Stimulated activated CD4-positive, alpha-beta T cell treated with anti-CD3 and anti-CD28 coated beads, TNF-alpha, amount 100 ng/mL, for 48 hours (primary cell): Measurements from ENCODE around the gene FETUB.

Experiments used
- DNase-seq, 3 donors: peaks; one replicate each; pipeline ENCODE4 v3.0.0-alpha.2; 2020; ENCODE audit warnings: low read depth in 3 of 3

The FETUB gene

GRCh38 chr3:186635532-186635931 is 4.7 kb upstream of the FETUB start:
- no peak for DNase-seq

- DNase-seq = no peak
These were observed 3.7 kb upstream of the FETUB start for GRCh38 chr3:186636536-186636935.

GRCh38 chr3:186637686-186638085 is 2.5 kb upstream of the FETUB start:
- no peak for DNase-seq

- no peak for DNase-seq
These were observed 1.9 kb upstream of the FETUB start for GRCh38 chr3:186638259-186638658.

GRCh38 chr3:186640473-186640818 is 247 bp downstream of the FETUB start:
- DNase-seq = no peak

GRCh38 chr3:186640929-186641328 is 730 bp downstream of the FETUB start:
- DNase-seq = no peak

- no peak for DNase-seq
These were observed 1.8 kb downstream of the FETUB start for GRCh38 chr3:186642014-186642413.

GRCh38 chr3:186643493-186643892 is 3.3 kb downstream of the FETUB start:
- peak in 1 of 3 donors; percentile 3 for DNase-seq

- no peak for DNase-seq
These were observed 4.5 kb downstream of the FETUB start for GRCh38 chr3:186644683-186645082.

GRCh38 chr3:186646106-186646505 is 5.9 kb downstream of the FETUB start:
- DNase-seq = no peak

GRCh38 chr3:186646841-186647240 is 6.6 kb downstream of the FETUB start:
- DNase-seq = no peak

GRCh38 chr3:186648851-186649250 is 8.7 kb downstream of the FETUB start:
- no peak for DNase-seq

- DNase-seq = no peak
These were observed 11.5 kb downstream of the FETUB start for GRCh38 chr3:186651678-186652215.

GRCh38 chr3:186653080-186653707 is 13.0 kb downstream of the FETUB start:
- DNase-seq = no peak

- DNase-seq = no peak
These were observed 13.8 kb downstream of the FETUB start for GRCh38 chr3:186653984-186654383.

- DNase-seq = no peak
These were observed 23.3 kb downstream of the FETUB start for GRCh38 chr3:186663361-186664118.

- DNase-seq = no peak
These were observed 23.9 kb downstream of the FETUB start for GRCh38 chr3:186664119-186664495.

- DNase-seq = no peak
These were observed 24.3 kb downstream of the FETUB start for GRCh38 chr3:186664506-186664905.

- DNase-seq = no peak
These were observed 25.5 kb downstream of the FETUB start, which contains the start of gene HRG for GRCh38 chr3:186665625-186666188. Gene HRG (plus strand): TSS chr3:186666014. CDS start chr3:186666032, 18 bp downstream.

GRCh38 chr3:186668426-186668825 is 28.2 kb downstream of the FETUB start:
- DNase-seq = no peak

GRCh38 chr3:186669378-186670084 is 29.3 kb downstream of the FETUB start:
- no peak for DNase-seq

GRCh38 chr3:186670155-186670554 is 30.0 kb downstream of the FETUB start:
- DNase-seq = no peak
